HK-2 (cell line): ENCODE results near the gene NUDT19.
"Not testable (repeated sequence)": the region's sequence is repeated elsewhere in the genome, so short reads cannot be mapped to it uniquely, and the experiment has no call there.

ENCODE experiments used
- DNase-seq: peaks from one replicate; pipeline ENCODE4 v3.0.0-alpha.2; 2018; ENCODE audit not compliant: unreplicated experiment

NUDT19 gene

GRCh38 chr19:32691291-32691951, at the start of gene NUDT19:
Gene NUDT19, plus strand, starts transcription at chr19:32691821. Its CDS starts 140 bp downstream, at chr19:32691961.
- peak; percentile 91 for DNase-seq

DNA sequence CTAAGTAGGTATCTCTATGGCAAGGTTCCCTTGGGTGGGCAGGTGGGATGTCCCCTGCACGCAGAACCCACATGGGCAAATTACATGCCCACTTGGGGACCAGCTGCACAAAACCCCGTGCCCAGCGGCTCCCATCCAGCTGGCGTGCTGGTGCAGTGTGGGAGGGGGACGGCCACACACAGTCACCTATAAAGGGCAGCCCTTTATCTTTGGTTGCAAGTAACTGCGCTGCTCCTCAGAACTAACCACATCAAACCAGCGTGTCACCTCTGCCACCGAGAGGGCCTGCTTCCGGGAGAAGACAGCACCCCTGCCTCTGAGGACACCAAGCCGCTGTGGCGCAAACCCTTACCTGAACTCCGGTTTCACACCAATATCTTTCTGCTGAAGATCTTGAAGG, 48.9 kb upstream of the NUDT19 start:
- no peak for DNase-seq

DNA sequence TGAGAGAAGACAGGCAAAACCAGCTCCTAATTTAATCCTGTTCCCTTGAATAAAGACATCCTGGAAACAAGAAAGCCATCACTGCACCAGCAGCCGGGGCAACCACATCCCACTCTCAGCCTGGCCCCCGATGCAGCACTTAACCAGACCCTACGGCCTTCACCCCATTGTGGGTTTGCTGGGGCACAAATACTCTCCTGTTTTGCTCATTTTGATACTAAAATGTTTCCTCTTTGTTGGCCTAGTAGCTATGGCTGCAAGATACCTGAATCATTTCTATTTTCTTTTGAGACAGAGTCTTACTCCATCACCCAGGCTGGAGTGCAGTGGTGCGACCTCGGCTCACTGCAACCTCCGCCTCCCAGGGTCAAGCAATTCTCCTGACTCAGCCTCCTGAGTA, 45.1 kb upstream of the NUDT19 start:
- DNase-seq: no peak

- DNase-seq: no peak
These were observed 44.3 kb upstream of the NUDT19 start for GRCh38 chr19:32647361-32647760.

DNA sequence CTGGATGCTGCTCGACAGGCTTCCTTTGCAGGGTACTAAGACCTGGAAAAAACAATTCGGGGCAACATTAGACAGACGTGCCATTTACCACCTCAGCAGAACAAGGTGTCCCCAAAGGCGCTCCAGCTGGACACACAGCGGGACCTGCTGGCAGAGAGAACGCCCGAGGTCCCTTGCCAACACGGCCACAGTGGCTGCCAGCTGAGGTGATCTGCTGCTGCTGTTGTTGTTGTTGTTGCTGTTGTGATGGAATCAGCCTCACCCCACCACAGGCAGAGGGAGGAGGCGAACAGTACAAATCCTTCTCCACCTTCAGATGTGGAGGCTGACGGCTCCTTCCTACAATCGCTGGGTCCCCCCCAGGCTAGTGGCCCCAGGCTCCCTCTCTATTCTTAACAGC, 41.9 kb upstream of the NUDT19 start:
- DNase-seq: no peak

DNA sequence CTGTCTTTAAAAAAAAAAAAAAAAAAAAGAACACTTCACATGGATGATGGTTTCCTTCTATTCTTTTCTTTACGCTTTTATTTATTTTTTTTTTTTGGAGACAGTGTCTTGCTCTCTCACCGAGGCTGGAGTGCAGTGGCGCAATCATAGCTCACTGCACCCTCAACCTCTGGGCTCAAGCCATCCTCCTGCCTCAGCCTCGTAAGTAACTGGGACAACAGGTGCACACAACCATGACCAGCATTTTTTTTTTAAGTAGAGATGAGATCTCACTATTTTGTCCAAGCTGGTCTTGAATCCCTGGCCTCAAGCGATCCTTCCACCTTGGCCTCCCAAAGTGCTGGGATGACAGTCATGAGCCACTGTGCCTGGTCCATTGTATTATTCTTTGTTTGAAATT, 41.0 kb upstream of the NUDT19 start:
- no peak for DNase-seq

DNA sequence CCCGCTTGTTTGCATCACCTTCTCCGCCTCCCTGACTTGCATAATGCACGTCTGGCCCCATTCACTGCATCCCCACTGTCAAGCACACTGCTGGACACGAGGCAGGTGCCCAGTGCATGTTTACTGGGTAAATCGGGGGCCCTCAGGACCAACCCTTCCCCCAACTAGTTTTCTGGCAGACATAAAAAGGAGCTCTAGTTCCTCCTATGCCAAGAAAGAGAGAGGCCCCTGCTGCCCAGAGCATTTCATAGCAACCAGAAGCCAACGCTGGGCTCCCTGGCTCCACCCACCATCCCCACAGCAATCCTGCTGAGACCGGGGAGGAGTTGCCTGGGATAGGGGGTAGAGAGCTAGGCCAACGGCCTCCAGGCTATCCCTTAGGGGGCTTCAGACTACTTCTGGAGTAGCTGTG, 39.9 kb upstream of the NUDT19 start:
- DNase-seq: no peak

DNA sequence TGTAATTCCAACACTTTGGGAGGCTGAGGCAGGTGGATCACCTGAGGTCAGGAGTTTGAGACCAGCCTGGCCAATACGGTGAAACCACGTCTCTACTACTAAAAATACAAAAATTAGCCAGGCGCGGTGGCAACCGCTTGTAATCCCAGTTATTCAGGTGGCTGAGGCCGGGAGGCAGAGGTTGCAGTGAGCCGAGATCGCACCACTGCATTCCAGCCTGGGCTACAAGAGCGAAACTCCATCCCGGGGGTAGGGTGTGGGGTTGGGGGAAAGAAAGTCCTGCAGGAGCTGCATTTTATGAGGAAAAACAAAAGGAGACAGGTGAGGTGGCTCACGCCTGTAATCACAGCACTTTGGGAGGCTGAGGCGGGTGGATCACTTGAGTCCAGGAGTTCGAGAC, 39.3 kb upstream of the NUDT19 start:
- not testable (repeated sequence) for DNase-seq

DNA sequence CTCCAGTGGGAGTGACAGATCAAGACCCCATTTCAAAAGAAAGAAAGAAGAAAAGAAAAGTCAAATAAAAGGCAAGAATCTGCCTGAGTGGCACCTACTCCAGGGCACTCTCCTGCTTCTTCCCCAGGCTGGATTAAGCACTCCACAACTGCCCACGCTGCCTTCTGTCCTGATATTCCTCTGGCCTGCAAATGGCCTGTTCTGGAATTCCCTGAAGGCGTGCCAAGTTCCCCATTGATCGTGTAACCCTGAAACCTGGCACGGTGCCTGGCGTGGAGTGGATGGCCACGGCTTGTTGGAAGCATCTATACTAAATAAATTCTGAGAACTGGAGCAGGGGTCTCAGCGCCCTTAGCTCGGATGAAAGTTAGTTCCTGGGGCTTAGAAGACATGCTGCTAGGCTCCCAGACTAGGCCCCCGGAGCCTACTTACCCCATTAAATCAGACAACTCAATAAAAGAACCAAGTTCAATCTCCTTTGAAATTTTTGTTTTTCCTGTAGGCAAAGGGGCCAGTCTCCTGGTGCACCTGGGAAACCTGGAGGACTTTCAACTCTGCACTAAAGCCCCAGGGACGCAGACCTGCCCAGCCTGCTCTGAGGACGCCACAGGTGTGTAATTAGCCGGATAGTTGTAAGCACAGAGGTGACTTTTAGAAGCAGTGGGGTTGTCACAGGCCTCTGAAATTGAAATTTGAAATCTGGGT, 38.6 kb upstream of the NUDT19 start:
- no peak for DNase-seq

- no peak for DNase-seq
These were observed 38.1 kb upstream of the NUDT19 start for GRCh38 chr19:32653599-32653915.

DNA sequence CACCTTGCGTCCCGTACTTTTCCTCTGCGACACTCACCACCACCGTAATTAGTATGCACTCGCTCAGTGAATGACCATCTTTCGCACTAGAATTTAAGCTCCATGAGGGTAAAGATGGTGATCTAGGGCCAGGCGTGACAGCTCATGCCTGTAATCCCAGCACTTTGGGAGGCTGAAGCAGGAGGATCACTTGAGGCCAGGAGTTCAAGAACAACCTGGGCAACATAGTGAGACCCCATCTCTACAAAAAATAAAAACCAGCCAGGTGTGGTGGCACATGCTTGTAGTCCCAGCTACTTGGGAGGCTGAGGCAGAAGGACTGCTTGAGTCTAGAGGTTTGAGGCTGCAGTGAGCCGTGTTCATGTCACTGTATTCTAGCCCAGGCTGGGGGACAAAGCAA, 35.2 kb upstream of the NUDT19 start:
- DNase-seq: not testable (repeated sequence)

- DNase-seq: no peak
These were observed 33.5 kb upstream of the NUDT19 start for GRCh38 chr19:32658075-32658474.

GRCh38 chr19:32658527-32658926, 33.1 kb upstream of the NUDT19 start:
- DNase-seq: no peak

GRCh38 chr19:32661318-32661717, 30.3 kb upstream of the NUDT19 start:
- no peak for DNase-seq

DNA sequence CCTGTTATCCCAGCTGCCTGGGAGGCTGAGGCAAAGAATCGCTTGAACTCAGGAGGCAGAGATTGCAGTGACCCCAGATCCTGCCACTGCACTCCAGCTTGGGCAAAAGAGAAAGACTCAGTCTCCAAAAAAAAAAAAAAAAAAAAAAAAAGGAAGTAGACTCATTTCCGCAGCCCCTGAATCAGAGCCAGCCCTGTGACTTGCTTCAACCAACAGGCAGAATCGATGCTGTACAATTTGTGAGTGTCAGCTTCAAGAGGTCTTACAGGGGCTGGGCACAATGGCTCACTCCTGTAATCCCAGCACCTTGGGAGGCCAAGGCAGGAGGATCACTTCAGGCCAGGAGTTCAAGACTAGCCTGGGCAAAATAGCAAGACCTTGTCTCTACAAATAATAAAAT, 29.4 kb upstream of the NUDT19 start:
- DNase-seq: no peak

GRCh38 chr19:32666084-32666483, 25.5 kb upstream of the NUDT19 start:
- no peak for DNase-seq

DNA sequence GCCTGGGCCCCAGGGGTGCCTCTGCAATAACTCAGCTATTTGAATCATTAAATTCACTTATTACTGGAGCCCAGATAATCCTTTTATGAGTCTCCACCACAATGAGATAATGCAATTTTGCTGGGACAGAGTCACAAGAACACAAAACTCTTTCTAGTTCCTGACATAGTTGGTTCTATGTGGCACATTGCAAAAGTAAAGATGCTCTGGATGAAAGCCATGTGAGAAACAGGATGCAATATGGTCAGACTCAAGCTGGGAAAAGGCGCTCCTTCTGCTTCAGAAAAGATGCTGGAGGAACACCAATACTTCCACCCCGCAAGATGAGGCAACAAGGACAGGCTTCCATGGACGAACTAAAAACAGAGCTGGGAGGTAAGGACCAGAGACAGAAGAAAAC, 22.3 kb upstream of the NUDT19 start:
- no peak for DNase-seq

DNA sequence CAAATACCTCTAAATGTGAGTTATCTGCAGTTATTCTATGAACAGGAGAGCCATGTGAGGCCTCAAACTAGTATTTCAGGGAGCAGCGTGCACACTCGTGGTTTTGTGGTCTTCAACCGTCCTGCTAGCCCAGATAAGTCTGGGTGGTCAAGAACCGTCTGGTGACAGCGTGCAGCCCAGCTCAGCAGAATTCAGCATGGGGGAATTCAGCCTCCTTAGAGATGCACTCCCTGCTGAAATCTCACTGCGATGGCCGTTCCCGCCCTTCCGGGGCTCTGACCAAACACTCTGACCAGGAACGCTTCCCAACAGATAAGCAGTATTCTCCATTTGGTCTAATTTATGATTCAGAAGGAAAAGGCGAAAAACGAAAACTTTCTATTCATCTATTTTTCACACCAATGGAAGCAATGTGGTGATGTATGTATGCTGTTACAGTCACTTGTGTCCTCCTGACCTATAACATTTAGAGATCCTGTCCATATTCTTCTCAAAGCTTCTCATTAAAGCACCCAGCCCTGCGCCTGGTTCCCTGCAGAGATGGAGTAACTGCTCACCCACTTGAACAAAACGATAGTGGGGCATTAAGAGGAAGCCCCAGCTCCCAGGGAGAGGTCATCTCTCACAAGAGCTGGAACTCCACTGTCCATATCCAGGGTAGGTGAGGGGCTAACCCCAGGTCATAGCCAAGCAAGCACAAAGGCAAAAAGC, 19.6 kb upstream of the NUDT19 start:
- no peak for DNase-seq

DNA sequence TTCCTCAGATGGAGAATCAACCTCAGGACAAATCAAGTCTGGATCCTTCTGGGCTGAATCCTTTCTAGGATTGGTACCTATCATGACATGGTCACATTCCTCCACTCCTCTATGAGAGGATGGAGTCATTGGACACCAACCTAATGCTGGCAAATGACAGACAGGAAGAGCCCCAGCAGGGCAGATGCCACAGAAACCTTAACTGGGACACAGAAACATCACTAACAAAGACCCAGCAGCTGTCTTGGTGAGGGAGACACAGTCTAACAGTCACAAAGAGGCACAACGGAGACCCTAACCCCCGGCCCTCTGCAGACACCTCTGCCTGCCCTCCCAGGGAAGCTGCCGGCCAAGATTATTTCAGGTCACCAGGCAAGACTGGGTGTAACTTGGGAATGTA, 18.8 kb upstream of the NUDT19 start:
- DNase-seq: no peak

GRCh38 chr19:32673573-32673972, 18.0 kb upstream of the NUDT19 start:
- DNase-seq: no peak

- DNase-seq: no peak
These were observed 17.3 kb upstream of the NUDT19 start for GRCh38 chr19:32674153-32674930.

DNA sequence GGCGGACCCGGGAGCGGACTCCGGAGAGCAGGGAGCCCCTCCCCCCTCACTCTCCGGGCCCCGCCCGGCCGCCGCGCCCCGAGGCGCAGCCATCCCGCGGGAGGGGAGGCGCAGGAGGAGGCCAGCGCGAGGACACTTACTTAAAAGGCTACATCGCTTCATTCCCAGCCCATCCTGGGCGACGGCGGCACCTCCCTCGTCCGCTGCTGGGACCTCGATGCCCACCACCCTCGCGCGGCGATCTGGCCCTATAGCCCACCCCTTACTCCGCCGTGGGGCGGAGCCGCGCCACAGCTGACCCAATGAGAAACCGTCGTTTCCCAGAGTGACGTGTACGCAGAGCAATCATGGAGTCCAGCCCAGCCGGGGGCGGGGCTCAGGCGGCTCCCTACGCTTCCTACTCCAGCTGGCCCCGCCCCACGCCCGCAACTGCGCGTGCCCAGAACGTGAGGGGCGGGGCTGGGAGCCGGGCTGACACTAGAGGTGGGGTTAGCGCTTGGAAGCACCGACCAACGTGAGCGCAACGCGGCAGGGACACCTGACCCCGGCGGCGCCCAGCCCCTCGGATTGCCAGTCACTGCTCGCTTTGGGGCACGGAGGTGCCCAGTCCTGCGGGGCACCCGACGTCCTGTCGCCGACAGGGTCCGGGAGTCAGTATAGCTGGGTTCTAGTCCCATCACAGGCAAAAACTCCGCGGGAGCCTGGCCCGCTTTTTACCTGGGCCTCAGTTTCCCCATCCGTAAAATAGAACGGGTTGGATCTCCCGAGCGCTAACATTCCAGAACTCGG, 16.5 kb upstream of the NUDT19 start, which contains the start of gene ANKRD27:
ANKRD27 (minus strand) TSS at position 250 of the 789 bp plus-strand sequence. CDS start 16,165 bp downstream, outside the sequence.
- peak; percentile 98 for DNase-seq
